ENCODE results near the gene HMGCLL1.

Gene HMGCLL1

DNA sequence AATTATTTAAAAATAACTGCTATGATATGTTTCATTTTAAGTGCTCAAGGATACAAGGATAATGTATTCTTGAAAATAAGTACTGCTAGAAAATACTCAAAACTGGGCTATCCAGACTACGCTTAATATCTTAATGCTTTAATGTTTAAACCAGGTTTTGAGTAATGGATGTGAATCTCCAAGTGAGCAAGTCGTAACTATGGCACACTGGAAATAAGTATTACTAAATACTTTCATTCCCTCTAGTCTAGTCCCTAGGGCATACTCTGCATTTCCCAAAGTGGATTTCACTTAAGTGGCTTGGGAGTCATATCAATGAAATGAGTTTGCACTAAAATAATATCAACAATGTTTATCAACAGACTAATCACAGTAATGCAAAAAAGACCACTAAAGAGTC lies 48.1 kb downstream of the HMGCLL1 start:
- DNase-seq: no peak

DNA sequence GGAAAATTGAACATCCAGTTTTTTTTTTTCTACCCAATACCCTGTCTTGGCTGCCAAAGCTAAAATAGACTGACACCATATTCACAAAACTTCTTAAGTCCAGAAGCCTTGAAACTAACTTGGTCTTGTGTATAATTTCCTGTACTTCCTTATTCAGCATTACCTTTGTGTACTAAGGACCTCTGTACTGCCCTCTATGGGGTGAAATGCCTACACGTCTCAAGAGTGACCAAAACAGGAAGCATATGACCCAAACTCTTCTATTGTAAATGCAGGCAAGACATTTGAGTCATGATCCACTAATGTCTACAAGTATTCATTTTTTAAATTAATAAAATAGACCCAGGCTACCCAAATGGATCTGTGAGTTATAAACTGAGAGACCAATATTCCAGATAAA lies 50.4 kb downstream of the HMGCLL1 start:
- no peak for DNase-seq

DNA sequence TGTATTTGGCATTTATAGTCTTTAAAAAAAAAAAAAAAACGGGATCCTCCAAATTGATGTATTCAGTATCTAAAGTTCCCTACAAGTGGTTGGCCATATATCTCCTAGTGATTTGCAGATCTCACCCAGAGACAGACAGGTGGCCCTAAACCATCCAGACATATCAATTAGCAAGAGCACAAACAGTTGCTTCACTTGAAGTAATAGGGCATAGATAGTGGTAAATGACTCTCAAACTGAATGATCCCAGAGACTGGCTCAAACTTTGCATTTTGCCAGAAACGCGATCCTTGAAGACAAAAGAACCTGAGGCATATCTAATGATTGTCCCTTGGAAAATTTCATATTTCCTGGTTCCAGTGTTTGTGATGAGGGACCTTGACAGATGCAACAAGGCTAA lies 54.6 kb downstream of the HMGCLL1 start:
- no peak for DNase-seq

DNA sequence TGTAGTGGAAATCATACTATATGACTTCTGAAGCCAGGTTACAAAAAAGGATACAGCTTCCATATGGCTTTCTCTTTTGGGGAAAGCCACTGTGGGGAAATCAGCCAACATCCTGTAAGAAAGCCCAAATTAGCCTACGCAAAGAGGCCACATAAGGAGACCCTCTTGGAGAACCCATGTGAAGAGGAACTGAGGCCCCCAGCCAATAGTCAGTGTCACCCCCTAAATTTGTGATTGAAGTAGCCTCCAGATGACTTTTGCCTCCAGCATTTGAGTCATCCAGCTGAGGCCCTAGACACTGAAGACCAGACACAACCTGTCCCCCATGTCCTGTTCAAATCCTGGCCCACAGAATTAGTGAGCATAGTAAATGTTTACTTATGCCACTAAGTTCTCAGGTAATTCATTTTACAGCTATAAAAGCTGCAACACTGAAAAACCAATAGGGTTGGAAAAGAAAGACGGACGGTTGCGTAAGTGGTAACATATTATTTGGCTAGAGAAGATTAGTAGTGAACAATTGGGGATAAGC lies 60.4 kb downstream of the HMGCLL1 start:
- DNase-seq: no peak

DNA sequence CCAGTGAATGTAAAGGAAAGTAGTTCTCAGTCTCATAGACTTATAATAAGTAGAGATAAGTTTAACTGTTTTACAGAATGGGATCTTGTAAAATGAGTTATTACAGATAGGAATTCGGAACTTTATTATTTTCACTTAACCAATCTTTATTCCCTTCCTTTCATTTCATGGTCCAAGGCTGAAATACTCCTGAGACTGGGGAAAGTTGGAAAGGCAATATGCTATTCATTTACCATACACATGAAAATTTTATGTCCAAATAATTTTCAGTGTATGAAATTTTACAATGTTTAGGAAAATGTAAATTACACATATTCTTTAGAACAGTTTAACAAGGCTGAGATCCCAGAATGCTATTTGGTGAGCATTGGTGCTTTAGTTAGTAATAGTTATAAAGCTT lies 62.3 kb downstream of the HMGCLL1 start:
- DNase-seq: no peak

DNA sequence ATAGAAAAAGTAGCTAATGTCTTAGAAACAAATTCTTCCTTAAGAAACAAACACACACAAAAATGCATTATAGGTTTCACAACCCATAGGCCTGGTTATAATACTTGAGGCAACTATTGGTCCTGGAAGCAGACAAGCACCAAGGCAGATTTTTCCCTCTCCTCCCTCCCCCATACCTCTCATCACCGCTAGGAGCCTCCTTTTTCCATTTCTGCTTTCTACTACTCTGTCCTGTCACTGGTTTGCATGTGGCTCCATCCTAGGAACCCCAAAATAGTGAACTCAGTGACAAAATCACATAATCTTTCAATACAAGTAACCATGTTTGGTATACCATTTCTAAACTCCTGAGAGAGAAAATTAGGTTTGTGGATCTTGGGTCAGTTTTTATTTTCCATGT lies 66.1 kb downstream of the HMGCLL1 start:
- DNase-seq: no peak

DNA sequence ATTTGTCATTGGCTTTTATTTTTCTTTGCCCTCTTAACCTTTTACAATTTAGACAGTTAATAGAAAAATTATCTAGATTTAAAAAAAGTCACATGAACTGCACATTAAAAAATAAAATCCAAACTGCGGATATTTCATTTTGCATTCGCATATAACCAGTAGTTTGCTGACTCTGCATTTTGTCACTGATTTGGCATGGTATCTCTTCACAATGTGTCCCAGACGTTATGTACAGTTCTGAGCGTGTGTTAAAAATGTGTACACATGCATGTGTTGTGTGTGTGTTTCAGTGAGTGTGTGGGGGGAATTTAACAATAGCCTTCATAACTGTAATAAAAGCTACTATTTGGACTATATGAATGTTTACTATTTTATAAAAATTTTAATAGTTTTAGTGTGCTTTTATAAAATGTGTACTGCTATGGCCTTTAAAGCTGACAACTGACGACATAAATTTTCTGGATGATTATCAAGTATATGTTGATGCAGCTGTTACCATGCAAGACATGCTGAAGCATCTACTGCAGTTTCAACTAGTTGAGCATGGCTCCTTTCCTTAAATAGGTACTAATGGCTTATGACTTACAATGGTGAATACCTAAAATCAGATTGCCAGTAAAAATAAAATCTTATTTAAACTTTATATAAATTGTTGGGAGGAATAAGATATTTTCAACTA lies 67.7 kb downstream of the HMGCLL1 start:
- DNase-seq: no peak

DNA sequence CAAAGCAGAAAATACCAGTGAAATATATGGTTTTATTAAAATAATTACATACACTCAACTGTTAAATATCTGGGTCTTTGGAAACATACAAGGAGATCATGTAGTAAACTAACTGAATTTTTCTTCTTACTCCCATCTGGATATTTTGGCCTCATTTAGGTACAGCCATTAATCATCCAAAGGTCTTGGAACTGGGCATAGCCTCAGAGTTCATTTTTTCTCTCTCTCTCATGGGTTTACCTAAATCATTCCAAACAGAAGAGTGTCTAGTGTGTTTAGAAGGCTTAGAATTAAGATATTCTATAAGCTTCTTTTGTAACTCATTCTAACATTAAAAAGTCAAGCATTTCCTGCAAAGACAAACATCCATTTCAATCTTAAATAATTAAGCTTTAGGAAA lies 79.4 kb downstream of the HMGCLL1 start:
- no peak for DNase-seq

DNA sequence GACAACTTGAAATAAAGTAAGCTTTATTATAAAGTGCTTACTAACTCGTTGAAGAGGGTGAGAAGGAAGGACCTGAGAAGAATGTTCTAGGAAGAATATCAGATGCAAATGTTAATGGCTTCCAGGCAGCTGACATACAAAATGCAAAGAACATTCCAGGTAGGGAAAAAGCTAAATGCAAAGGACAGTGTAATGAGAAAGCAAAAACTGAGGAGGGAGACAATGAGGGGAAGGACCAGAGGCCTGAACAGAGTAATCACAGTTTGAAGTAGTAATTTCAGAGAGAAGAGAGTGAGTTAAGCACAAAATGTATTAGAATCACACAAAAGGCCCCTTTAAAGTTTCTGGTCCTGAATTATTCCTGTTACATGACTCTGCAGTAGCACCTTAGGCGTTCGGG lies 81.3 kb downstream of the HMGCLL1 start:
- DNase-seq: no peak

DNA sequence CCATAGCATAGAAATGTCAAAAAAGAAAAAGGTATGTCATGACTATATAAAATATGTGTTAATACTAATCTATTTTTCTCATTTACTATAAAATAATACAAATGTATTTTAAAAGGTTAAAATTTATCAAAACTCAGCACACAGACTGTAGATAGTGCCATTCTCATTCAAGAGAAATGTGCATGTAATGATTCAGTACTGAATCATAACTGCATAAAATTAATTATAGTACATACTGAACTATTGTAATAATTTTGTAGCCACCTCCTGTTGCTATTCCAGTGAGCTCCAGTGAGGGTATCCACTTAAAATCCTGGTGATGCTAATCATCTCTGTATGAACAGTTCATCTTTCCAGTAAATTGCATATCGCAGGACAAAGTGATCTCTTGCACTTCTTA lies 82.8 kb downstream of the HMGCLL1 start:
- no peak for DNase-seq

DNA sequence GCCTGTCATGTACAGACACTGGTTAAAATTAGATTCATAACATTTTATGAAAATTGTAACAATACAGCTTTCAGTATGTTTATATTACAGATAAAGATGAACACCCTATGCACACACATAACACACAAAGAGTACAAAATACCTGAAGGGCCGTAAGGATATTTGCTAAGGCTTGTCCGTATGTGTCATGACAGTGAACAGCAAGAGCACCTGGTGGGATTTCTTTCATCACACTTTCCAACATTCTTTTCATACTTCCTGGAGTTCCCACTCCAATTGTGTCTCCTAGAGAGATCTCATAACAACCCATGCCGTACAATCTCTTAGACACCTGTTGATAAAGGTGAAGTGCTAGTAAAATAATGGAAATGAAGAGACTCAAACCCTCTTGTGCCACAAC lies 83.7 kb downstream of the HMGCLL1 start:
- DNase-seq: no peak

DNA sequence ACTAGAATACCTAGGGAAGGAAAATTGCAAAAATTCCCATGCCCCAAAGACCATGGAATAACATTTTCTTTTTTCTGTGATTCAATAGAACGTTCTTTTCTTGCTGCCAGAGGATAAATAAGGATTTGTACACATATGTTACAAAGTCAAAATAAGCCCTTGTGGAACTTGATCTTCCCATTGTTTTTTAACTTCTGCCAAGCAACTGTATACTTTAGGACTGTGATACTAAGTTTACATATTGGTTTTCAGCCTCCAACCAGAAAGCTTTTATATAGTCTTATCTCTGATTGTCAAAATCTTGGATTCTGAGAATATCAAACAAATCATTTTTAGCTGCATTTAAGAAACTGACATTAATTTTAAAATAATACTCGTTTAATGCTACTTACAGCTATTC lies 84.6 kb downstream of the HMGCLL1 start:
- no peak for DNase-seq

DNA sequence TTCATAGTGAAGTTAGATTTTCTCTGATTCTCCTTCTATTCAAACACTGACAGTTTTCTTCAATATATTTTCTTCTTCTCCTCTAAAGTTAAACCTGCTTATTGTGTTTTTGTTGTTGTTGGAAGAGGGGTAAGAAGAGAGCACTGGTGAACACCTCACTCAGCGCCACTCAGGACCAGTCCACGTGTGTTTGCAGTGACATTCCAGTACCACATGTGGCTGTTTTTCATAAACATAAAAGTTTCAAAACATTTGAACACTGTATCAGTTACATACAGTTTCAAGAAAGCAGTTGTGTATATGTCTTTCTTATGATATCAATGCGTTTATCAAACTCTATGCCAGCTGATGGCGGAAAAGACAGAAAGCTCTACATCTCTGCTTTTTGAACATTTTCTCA lies 86.7 kb downstream of the HMGCLL1 start:
- DNase-seq: no peak

DNA sequence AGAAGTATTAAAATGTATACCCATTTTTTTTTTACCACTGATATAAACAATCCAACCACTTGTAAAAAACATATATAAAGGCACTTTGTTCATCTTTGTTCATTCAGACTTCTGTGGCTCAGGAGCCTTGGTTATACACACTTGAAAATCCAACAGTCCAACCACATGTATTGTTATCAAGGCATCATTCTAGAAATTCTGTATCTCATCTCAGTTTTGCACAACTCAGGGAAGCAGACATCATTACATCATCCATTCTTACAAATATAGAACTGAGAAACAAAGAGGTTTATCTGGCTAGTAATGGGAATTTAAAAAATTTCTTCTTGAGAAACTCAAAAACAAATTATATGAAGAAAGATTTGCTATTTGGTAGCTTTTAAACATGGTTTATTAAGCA lies 88.1 kb downstream of the HMGCLL1 start:
- DNase-seq: no peak

DNA sequence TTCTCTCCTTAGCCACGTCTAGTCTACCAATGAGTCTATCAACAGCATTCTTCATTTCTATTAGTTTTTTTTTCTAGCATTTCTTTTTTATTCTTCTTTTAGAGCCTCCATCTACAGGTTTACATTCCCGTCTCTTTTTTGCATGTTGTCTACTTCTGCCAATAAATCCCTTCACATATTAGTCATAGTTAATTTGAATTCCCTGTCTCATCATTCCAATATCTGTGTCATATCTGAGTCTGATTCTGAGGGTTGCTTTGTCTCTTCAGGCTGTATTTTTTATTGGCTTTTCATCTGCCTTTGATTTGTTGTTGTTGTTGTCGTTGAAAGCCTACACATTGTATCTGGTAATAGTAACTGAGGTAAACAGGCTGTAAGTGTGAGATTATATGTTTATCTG lies 104.6 kb downstream of the HMGCLL1 start:
- DNase-seq: no peak

DNA sequence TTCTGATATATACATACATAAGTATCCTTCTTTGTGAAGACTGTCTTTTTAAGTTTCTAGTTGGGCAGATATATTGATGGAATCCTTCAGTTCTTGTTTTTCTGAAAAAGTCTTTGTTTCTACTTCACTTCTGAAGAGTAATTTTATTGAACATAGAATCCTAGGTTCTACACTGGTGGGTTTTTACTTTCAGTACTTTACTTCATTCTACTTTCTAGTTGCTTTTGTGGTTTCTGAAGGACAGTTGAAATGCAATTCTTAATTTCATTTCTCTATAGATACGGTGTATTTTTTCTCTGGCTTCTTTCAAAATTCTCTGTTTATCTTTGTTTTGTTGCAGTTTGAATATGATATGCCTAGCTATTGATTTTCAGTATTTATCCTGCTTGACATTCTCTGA lies 105.3 kb downstream of the HMGCLL1 start:
- DNase-seq: no peak

DNA sequence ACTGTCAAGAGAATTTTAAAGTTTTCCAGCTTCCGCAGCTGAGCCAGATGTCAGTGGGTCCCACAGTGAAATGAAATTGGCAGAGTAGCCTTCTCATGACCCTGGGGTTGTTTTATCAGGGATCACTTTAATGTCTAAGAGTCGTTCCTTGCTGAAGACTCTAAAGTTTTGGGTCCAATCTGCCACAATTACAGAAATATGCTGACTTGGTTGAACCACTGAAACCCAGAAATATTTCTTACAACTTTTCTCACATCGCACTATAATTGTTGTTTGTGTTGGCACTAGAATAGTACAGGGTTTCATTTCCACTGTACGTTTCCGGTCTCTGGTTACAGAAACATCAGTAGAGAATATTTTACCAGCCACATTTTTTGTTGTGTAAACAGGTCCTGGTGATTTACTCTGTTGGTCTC lies 109.0 kb downstream of the HMGCLL1 start:
- DNase-seq: no peak

DNA sequence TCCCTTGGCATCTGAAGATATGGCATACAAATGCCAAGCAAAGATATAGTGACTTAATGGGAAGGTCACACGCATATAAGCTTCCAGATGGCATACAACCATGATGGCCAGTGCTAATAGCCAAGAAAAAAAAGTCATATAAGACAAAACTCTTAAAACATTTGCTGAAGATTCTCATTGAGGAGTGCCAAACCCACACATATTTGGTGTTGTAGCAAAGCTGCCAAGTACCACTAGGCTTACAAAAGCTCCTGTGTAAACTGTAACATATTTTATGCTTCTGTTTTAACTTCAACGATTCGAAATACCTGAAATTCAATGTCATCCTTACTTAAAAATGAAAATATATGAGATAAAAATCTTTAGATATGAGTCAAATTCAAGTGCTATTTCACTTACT lies 123.0 kb downstream of the HMGCLL1 start:
- no peak for DNase-seq

DNA sequence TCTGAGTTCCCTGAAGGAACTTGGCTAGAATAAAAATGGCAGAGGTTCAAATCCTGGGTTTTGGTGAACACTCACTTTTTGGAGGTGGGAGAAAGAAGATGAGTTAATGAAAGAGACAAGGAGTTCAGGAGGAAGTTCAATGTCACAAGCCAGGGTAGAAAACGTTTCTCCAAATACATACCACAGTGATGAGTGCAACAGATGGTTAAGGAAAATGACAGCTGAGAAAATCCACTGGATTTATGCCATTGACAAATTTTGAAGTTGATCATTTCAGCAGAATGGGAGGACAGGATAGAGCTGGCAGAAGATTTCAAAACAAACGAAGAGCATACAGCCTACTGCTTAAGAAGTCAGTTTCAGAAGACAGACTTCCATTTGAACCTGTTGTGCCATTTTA lies 129.0 kb downstream of the HMGCLL1 start:
- DNase-seq: no peak

DNA sequence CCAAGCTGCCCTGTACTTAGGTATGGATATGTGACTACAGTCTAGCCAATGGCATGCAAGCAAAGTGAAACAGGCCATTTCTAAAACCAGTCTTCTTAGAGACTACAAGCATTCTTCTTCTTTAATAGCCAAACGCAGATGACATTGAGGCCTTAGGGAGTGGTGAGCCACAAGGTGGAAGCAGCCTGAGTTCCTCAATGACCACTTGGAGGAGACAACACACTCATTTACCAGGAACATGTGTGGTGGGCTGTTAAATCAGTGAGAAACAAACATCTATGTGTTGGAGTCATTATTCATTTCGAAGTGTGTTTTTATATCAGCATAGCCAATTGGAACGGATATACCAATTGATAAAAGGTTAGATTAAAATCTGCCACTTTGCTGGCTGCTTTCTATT lies 129.8 kb downstream of the HMGCLL1 start:
- no peak for DNase-seq

DNA sequence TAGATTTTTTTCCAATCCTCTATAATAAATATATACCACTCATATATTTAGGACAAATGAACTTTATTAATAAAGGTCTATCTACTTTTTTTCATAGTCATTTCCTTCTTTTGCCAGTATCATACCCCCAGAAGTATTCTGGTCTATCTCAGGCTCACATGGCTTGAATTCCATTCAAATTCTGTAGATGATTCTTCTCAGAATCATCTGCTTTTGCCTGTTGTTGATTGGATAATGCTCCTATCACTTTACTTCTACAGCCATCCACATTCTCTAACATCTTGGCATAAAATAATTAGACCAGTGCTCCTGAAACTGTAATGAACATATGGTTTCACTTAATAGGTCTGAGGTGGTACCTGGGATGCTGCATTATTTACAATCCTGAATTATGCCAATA lies 130.5 kb downstream of the HMGCLL1 start:
- DNase-seq: no peak

DNA sequence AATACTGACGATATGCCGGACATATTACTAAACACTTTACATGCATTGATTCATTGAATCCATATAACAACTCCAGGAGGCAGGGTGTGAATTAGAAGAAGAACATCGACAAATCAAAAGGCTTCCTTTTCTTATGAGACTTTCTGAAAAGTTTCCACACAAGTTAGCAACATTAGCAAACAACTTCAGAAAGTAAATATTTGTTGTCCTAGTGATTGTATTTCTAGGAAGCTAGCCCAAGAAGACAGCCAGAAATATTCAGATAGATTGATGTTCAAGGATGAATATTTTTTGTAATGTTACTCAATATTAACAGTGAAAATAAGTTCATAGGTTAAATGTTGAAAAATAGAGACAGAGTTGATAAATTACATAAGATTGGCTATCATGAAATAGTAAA lies 131.1 kb downstream of the HMGCLL1 start:
- no peak for DNase-seq

DNA sequence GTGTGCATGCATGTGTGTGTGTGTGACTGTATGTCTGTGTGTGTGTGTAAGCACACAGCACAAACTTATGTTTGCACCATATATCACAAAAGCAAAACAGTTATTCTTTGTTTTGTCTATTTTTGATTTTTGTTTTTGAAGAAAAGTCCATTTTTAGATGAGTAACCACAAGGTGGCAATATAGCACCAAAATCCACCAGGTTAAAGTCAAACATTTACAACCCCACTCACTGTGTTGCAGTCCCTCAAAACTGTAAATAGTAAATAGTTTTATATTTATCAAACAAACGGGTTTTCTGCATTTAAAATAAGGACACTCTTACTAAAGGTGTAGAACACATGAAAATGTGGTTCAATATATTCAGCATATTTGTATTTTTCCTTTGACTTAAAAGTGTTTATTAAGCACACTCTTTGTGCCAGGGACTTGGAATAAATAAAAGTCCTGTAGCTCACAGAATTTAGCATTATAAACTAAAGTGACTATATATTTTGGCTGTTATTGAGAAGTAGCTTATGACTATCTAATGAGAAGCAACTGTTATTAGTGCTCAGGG lies 133.3 kb downstream of the HMGCLL1 start:
- no peak for DNase-seq

DNA sequence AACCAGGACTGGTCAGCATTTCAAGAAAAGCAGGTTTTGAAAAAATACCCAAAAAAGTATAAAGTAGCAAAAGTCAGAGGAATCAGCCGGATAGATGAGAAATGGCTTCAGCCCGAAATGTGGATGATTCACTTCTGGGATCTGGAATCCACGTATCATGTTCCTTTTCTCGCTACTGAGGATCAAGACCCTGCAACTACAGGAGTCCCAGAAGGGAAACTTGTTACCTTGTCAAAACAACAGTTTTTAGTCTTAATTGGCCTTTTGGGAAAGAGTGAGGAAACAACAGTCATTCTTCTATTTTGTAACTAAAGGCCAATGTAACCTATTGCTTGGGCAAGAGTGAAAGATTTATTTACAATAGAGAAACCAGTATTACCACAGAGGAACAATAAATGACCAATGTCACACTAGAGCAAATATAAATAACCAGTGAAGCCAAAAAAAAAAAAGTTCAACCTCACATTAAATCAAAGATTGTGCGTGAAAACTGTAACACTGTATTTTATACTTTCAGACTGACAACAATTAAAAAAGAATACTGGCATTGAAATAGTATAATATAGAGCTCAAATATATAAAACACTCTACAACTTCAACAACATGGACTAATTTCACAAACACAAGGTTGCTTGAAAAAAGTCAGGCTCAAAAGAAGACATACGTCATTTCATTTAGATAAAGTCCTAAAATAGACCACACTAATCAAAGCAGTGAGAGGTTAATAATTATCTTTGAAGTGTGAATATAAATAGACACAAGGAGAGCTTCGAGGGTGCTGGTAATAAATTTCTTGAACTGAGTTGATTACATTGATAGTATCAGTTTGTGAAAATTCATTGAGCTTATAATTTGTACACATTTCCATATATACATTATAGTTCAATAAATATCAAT lies 135.5 kb downstream of the HMGCLL1 start:
- DNase-seq: no peak
